Motor neuron (in vitro differentiated cells): ENCODE results near the gene LY6G5C. TPM values are rescaled to one million over a fixed set of nuclear protein-coding genes. Genes with fewer than 3 reads are reported as not detected.
A peak's percentile ranks its signal among the peaks of the same experiment; 100 is the strongest.

Experiments
- ATAC-seq, 8 experiments: fragments of 200-7000 bp; cut with Tn5 transposase; replicated peaks in 6 of 8; 2 replicates each; pipeline ENCODE4 v1.8.0; 2021; ENCODE audit warnings: mild to moderate bottlenecking in 8 of 8, moderate library complexity in 8 of 8
- H3K27ac ChIP-seq, 2 donors: fragments of 250-450 bp; sonication (Bioruptor Pico); 2 replicates each; pipeline ENCODE4 v1.9.0; 2021; ENCODE audit warnings: antibody characterized with exemption in 2 of 2, mild to moderate bottlenecking in 2 of 2, moderate library complexity in 1 of 2
- H3K4me1 ChIP-seq, 2 donors: fragments of 250-450 bp; sonication (Bioruptor Pico); replicated peaks in 1 of 2; 2 replicates each; pipeline ENCODE4 v1.6.1; 2021; ENCODE audit warnings: antibody characterized with exemption in 2 of 2, mild to moderate bottlenecking in 2 of 2, moderate library complexity in 1 of 2
- H3K4me3 ChIP-seq, 5 donors: fragments of 250-450 bp; sonication (Bioruptor Pico); 2 replicates each; pipeline ENCODE4 v1.9.0; 2021; ENCODE audit warnings: antibody characterized with exemption in 5 of 5, mild to moderate bottlenecking in 5 of 5, moderate library complexity in 4 of 5
- WGBS, 10 experiments: fragments of 450-650 bp; shearing (Covaris generic); methylation state at CpG; one replicate each; pipeline ENCODE4 v1.0.0; 2022; 5-methylcytosine and 5-hydroxymethylcytosine counted together
- in situ Hi-C, 9 experiments: fragments of 400-800 bp; cut with MboI; loops; one replicate each; pipeline ENCODE4 v1.15.0; 2021; ENCODE audit warnings: low sequenced_read_pairs in 9 of 9, low pct_unique_long_range_greater_than_20kb in 2 of 9; ENCODE audit not compliant: unreplicated experiment in 9 of 9
- total RNA-seq, 8 experiments: library from RNA; unstranded; fragments of 300-600 nt; gene quantifications; 2 replicates each; pipeline versions ENCODE4 v1.2.3 to v1.2.4, GENCODE V29; 2022

LY6G5C gene
- total RNA-seq, 8 experiments from 2014 or later = 1.3 to 7.1 (median 2.8) TPM

GRCh38 chr6:31722173-31722572 lies 41.3 kb upstream of the LY6G5C start:
- Histone ChIP-seq H3K27ac (no peak overlapping the region), H3K4me3 (no peak overlapping the region), H3K4me1 (no peaks in the 10 kb centered on the region)
- 40 to 100% (median 91%) methylated on average over 1 to 3 of the region's 3 CpGs; no CpG with 5 or more reads in 7 of the 10 experiments for WGBS, 10 experiments
- in situ Hi-C loops = no loop called here
- no peak for ATAC-seq

- no peak within 1 kb of the TSS for H3K4me3 ChIP-seq
- in situ Hi-C loops = no loop called here
- 17 to 90% (median 40%) methylated on average over 1 to 2 of the region's 4 CpGs; no CpG with 5 or more reads in 5 of the 10 experiments for WGBS, 10 experiments
- no peak within 1 kb of the TSS for H3K27ac ChIP-seq
- no peaks in the 10 kb centered on the region for H3K4me1 ChIP-seq
- peak in 1 of 8 experiments; percentile 70 for ATAC-seq
These were observed 40.6 kb upstream of the LY6G5C start, which contains the start of gene LY6G6C for GRCh38 chr6:31721351-31722020. Gene LY6G6C, minus strand, starts transcription at chr6:31721746. Its CDS starts 67 bp downstream, at chr6:31721679.

GRCh38 chr6:31720196-31720770 lies 39.4 kb upstream of the LY6G5C start:
- no peak overlapping the region for H3K4me3 ChIP-seq
- in situ Hi-C loops = no loop called here
- no peaks in the 10 kb centered on the region for H3K4me1 ChIP-seq
- 5 to 83% (median 75%) methylated on average over 1 to 4 of the region's 5 CpGs; no CpG with 5 or more reads in 2 of the 10 experiments for WGBS, 10 experiments
- no peak overlapping the region for H3K27ac ChIP-seq
- ATAC-seq = no peak

GRCh38 chr6:31719001-31719400 lies 38.1 kb upstream of the LY6G5C start:
- 47 to 100% (median 66%) methylated on average over 1 to 4 of the region's 6 CpGs; no CpG with 5 or more reads in 2 of the 10 experiments for WGBS, 10 experiments

GRCh38 chr6:31718265-31718664 lies 37.4 kb upstream of the LY6G5C start:
- Histone ChIP-seq H3K27ac (no peak overlapping the region), H3K4me1 (peaks cover 9 to 12% of the 10 kb centered on the region in 2 donors), H3K4me3 (no peak overlapping the region)
- no peak for ATAC-seq
- 100% methylated on average over 1 of the region's 1 CpG; no CpG with 5 or more reads in 6 of the 10 experiments for WGBS, 10 experiments
- in situ Hi-C loops = no loop called here

More at GRCh38 chr6:31719001-31719400, 38.1 kb upstream of the LY6G5C start:
- Histone ChIP-seq H3K4me3 (no peak overlapping the region), H3K27ac (no peak overlapping the region), H3K4me1 (peaks cover 4 to 5% of the 10 kb centered on the region in 2 donors)
- in situ Hi-C loops = no loop called here
- no peak for ATAC-seq

GRCh38 chr6:31717499-31718222 lies 36.8 kb upstream of the LY6G5C start:
- Histone ChIP-seq H3K4me1 (peaks cover 9 to 12% of the 10 kb centered on the region in 2 donors), H3K4me3 (no peak overlapping the region), H3K27ac (no peak overlapping the region)
- 60 to 100% (median 78%) methylated on average over 1 to 7 of the region's 10 CpGs; no CpG with 5 or more reads in 2 of the 10 experiments for WGBS, 10 experiments
- in situ Hi-C loops = no loop called here
- no peak for ATAC-seq

- whole genome bisulfite sequencing, 10 experiments = 33 to 100% (median 73%) methylated on average over 1 to 4 of the region's 16 CpGs; no CpG with 5 or more reads in 4 of the 10 experiments
- H3K4me3 ChIP-seq = no peak within 1 kb of the TSS
- H3K27ac ChIP-seq = no peak within 1 kb of the TSS
- in situ Hi-C loops = no loop called here
- peaks cover 9 to 12% of the 10 kb centered on the region in 2 donors for H3K4me1 ChIP-seq
- ATAC-seq = no peak
These were observed 34.4 kb upstream of the LY6G5C start, which contains the start of gene LY6G6D for GRCh38 chr6:31715022-31715958. Gene LY6G6D, plus strand, starts transcription at chr6:31715348. Its CDS starts 8 bp downstream, at chr6:31715356.

GRCh38 chr6:31713991-31714684 lies 33.3 kb upstream of the LY6G5C start:
- no peak overlapping the region for H3K4me3 ChIP-seq
- peak; percentile 34 to 82 (median 68) for ATAC-seq
- H3K27ac ChIP-seq = no peak overlapping the region
- WGBS, 10 experiments = 0 to 17% (median 0%) methylated on average over 1 of the region's 5 CpGs; no CpG with 5 or more reads in 7 of the 10 experiments
- H3K4me1 ChIP-seq = peaks cover 9 to 12% of the 10 kb centered on the region in 2 donors
- in situ Hi-C loops = no loop called here

- ATAC-seq = no peak
- no peak overlapping the region for H3K27ac ChIP-seq
- 43 to 86% (median 75%) methylated on average over 1 to 2 of the region's 4 CpGs; no CpG with 5 or more reads in 4 of the 10 experiments for WGBS, 10 experiments
These were observed 32.6 kb upstream of the LY6G5C start for GRCh38 chr6:31713465-31713864.

GRCh38 chr6:31712296-31712695 lies 31.4 kb upstream of the LY6G5C start:
- peak in 2 of 8 experiments; percentile 17 to 49 for ATAC-seq
- in situ Hi-C loops = no loop called here

More at GRCh38 chr6:31713465-31713864, 32.6 kb upstream of the LY6G5C start:
- in situ Hi-C loops = no loop called here
- Histone ChIP-seq H3K4me3 (no peak overlapping the region), H3K4me1 (peaks cover 9 to 12% of the 10 kb centered on the region in 2 donors)

GRCh38 chr6:31711233-31711632 lies 30.4 kb upstream of the LY6G5C start:
- peaks cover 9 to 12% of the 10 kb centered on the region in 2 donors for H3K4me1 ChIP-seq
- no peak overlapping the region for H3K27ac ChIP-seq
- in situ Hi-C loops = no loop called here
- ATAC-seq = no peak
- H3K4me3 ChIP-seq = no peak overlapping the region
- WGBS, 10 experiments = 53 to 87% (median 68%) methylated on average over 3 to 4 of the region's 8 CpGs; no CpG with 5 or more reads in 7 of the 10 experiments

More at GRCh38 chr6:31712296-31712695, 31.4 kb upstream of the LY6G5C start:
- peaks cover 9 to 12% of the 10 kb centered on the region in 2 donors for H3K4me1 ChIP-seq
- no peak overlapping the region for H3K27ac ChIP-seq
- H3K4me3 ChIP-seq = no peak overlapping the region
- WGBS, 10 experiments = 88 to 100% (median 93%) methylated on average over 1 to 6 of the region's 8 CpGs; no CpG with 5 or more reads in 6 of the 10 experiments
